Glutamatergic neuron (in vitro differentiated cells): ENCODE data around the gene ZRANB3. TPM values are rescaled to one million over a fixed set of nuclear protein-coding genes. Genes with fewer than 3 reads are reported as not detected.
"Not testable (repeated sequence)": the region's sequence is repeated elsewhere in the genome, so short reads cannot be mapped to it uniquely, and the experiment has no call there.

ENCODE experiments used
- DNase-seq: peaks from one replicate; pipeline ENCODE4 v3.0.0; 2022
- H3K27ac Mint-ChIP-seq: one replicate; pipeline ENCODE4 v1.8.0; 2020; ENCODE audit warnings: mild to moderate bottlenecking, mixed read lengths, inconsistent platforms; ENCODE audit not compliant: unreplicated experiment
- H3K27me3 Mint-ChIP-seq: one replicate; pipeline ENCODE4 v1.8.0; 2020; ENCODE audit warnings: mild to moderate bottlenecking, moderate library complexity, mixed read lengths, inconsistent platforms; ENCODE audit not compliant: unreplicated experiment
- H3K36me3 Mint-ChIP-seq: one replicate; pipeline ENCODE4 v1.8.0; 2020; ENCODE audit warnings: mild to moderate bottlenecking, mixed read lengths, inconsistent platforms; ENCODE audit not compliant: unreplicated experiment
- H3K4me1 Mint-ChIP-seq: one replicate; pipeline ENCODE4 v1.8.0; 2020; ENCODE audit warnings: mild to moderate bottlenecking, low read depth, mixed read lengths, inconsistent platforms; ENCODE audit not compliant: unreplicated experiment
- H3K4me3 Mint-ChIP-seq: one replicate; pipeline ENCODE4 v1.8.0; 2020; ENCODE audit warnings: mild to moderate bottlenecking, mixed read lengths, inconsistent platforms; ENCODE audit not compliant: unreplicated experiment
- H3K9me3 Mint-ChIP-seq: one replicate; pipeline ENCODE4 v1.8.0; 2020; ENCODE audit warnings: mild to moderate bottlenecking, moderate library complexity, mixed read lengths, inconsistent platforms; ENCODE audit not compliant: unreplicated experiment
- total RNA-seq: library from RNA; stranded (reverse); fragmentation: NEBNext Ultra II Directional; extraction: Animal tissue kit (Norgen Biotek cat#: 25700); gene quantifications from one replicate; pipeline ENCODE4 v1.2.1, GENCODE V29; 2021; ENCODE audit not compliant: unreplicated experiment
- TF ChIP-seq, protein P1 (sequence below): fragments of 200-600 bp; sonication (generic); IDR thresholded peaks from one replicate; pipeline ENCODE4 v1.5.0; 2021; ENCODE audit not compliant: partially characterized antibody, unreplicated experiment

The ZRANB3 gene
- total RNA-seq, 1 donor from 2014 or later = 10.7 TPM

DNA sequence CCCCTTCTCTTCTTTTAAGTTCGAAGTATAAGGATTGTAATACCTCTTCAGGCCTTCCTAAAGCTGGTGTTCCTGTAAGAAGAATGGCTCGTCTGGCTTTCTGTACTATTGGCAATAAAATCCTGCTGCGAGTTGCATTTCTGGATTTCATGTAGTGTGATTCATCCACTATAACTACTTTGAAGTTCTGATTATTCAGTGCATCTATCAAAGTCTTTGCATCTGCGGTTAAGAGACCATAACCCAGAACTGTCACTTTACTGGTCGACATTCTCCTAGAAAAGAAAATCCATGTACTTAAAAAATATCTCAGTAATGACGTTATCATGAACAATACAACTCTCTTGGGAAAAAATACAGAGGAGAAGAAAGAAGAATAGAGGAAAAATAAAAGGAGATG lies 181.1 kb downstream of the ZRANB3 start:
- Mint-ChIP-seq H3K9me3 (no peaks in the 10 kb centered on the region), H3K27ac (no peak overlapping the region), H3K27me3 (peaks cover 3% of the 10 kb centered on the region), H3K36me3 (peaks cover 6% of the 10 kb centered on the region), H3K4me3 (no peak overlapping the region), H3K4me1 (no peaks in the 10 kb centered on the region)
- DNase-seq = no peak
- TF ChIP-seq, protein P1, sequence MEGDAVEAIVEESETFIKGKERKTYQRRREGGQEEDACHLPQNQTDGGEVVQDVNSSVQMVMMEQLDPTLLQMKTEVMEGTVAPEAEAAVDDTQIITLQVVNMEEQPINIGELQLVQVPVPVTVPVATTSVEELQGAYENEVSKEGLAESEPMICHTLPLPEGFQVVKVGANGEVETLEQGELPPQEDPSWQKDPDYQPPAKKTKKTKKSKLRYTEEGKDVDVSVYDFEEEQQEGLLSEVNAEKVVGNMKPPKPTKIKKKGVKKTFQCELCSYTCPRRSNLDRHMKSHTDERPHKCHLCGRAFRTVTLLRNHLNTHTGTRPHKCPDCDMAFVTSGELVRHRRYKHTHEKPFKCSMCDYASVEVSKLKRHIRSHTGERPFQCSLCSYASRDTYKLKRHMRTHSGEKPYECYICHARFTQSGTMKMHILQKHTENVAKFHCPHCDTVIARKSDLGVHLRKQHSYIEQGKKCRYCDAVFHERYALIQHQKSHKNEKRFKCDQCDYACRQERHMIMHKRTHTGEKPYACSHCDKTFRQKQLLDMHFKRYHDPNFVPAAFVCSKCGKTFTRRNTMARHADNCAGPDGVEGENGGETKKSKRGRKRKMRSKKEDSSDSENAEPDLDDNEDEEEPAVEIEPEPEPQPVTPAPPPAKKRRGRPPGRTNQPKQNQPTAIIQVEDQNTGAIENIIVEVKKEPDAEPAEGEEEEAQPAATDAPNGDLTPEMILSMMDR = no peak

DNA sequence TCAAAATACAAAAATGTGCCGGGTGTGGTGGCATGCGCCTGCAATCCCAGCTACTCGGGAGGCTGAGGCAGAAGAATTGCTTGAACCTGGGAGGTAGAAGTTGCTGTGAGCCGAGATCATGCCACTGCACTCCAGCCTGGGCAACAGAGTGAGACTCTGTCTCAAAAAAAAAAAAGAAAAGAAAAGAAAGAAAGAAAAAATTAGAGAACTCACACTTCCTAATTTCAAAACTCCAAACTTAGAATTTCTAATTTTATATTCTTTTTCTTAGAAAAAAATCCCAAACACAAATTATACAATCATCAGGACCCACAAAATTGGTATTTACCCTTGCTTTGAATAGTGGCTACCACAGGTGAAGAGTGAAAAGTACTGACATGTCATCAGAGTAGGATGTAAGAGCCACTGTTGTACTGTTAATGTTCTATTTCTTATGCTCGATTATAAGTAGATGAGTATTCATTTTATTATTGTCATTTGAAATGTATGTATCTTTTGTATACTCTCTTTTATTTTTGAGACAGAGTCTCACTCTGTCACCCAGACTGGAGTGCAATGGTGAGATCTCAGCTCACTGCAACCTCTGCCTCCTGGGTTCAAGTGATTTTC lies 182.8 kb downstream of the ZRANB3 start:
- H3K4me1 Mint-ChIP-seq, DNase-seq, H3K27me3 Mint-ChIP-seq, H3K27ac Mint-ChIP-seq, H3K9me3 Mint-ChIP-seq, H3K36me3 Mint-ChIP-seq, H3K4me3 Mint-ChIP-seq: not testable (repeated sequence)

DNA sequence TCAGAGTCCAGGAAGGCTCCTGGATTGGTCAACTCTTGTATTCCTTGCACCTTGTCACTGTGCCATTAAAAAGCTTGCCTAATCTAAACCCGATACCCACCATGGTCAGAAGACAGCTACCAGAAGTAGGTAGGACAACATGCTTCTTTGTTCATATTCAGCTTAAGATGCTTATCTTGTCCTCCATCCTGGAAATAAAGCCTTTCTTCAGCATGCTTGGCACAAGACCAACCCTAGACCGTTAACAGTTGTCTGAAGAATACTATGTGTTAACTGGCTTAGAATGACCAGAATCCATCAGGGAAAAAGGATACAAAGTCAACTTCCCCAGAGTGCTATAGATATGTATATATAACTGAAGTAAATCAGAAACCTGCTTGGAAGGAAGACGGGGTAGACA lies 193.9 kb downstream of the ZRANB3 start:
- H3K36me3 Mint-ChIP-seq = peaks cover 5% of the 10 kb centered on the region
- DNase-seq = no peak
- no peaks in the 10 kb centered on the region for H3K27me3 Mint-ChIP-seq

DNA sequence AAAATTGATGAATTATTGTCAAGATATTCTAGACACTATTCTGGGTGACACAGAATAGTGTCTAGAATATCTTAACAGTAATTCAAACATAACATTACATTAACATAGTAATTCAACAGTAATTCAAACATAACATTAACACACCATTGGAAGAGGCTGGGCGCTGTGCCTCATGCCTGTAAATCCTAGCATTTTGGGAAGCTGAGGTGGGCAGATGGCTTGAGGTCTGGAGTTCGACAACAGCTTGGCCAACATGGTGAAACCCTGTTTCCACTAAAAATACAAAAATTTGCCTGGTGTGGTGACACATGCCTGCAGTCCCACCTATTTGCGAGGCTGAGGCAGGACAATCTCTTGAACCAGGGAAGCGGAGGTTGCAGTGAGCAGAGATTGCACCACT lies 195.8 kb downstream of the ZRANB3 start:
- Mint-ChIP-seq H3K4me3 (no peak overlapping the region), H3K4me1 (no peaks in the 10 kb centered on the region), H3K27me3 (no peaks in the 10 kb centered on the region), H3K36me3 (no peaks in the 10 kb centered on the region), H3K9me3 (no peaks in the 10 kb centered on the region), H3K27ac (no peak overlapping the region)
- TF ChIP-seq, protein P1 = no peak
- DNase-seq = no peak

More for the DNA sequence above, 193.9 kb downstream of the ZRANB3 start:
- no peak overlapping the region for H3K4me3 Mint-ChIP-seq
- no peaks in the 10 kb centered on the region for H3K9me3 Mint-ChIP-seq
- H3K27ac Mint-ChIP-seq = no peak overlapping the region
- no peaks in the 10 kb centered on the region for H3K4me1 Mint-ChIP-seq
- TF ChIP-seq, protein P1 = no peak

DNA sequence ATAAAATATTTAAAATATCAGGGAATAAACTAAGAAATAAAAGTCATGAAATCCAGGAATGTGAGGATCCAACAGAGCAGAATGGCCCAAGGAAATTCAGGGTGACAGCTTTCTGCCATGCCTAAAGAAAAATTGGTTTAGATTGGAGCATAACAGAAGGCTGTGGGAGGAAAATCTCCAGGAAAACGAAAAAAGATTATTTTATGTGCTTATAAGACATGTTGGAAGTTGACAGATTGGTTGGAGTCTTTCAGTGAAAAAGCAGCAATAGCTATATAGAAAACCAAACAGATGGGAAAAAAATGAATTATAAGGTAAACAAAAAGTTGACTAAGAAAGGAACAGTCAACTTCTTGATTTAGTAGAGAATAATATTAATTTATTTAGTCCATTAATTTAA lies 203.9 kb downstream of the ZRANB3 start:
- DNase-seq = no peak
- peaks cover 2% of the 10 kb centered on the region for H3K27me3 Mint-ChIP-seq
- TF ChIP-seq, protein P1 = no peak
- H3K4me3 Mint-ChIP-seq = no peak overlapping the region
- no peaks in the 10 kb centered on the region for H3K36me3 Mint-ChIP-seq
- H3K9me3 Mint-ChIP-seq = peaks cover 6% of the 10 kb centered on the region
- H3K27ac Mint-ChIP-seq = no peak overlapping the region
- no peaks in the 10 kb centered on the region for H3K4me1 Mint-ChIP-seq
